ENCODE data around the gene D2HGDH.
"Not testable (repeated sequence)": the region's sequence is repeated elsewhere in the genome, so short reads cannot be mapped to it uniquely, and the experiment has no call there.

Gene D2HGDH

GRCh38 chr2:241810307-241811200 lies 76.1 kb downstream of the D2HGDH start:
- no peak for DNase-seq

- DNase-seq, result no peak
Observed at GRCh38 chr2:241811201-241811951, 76.9 kb downstream of the D2HGDH start.

DNA sequence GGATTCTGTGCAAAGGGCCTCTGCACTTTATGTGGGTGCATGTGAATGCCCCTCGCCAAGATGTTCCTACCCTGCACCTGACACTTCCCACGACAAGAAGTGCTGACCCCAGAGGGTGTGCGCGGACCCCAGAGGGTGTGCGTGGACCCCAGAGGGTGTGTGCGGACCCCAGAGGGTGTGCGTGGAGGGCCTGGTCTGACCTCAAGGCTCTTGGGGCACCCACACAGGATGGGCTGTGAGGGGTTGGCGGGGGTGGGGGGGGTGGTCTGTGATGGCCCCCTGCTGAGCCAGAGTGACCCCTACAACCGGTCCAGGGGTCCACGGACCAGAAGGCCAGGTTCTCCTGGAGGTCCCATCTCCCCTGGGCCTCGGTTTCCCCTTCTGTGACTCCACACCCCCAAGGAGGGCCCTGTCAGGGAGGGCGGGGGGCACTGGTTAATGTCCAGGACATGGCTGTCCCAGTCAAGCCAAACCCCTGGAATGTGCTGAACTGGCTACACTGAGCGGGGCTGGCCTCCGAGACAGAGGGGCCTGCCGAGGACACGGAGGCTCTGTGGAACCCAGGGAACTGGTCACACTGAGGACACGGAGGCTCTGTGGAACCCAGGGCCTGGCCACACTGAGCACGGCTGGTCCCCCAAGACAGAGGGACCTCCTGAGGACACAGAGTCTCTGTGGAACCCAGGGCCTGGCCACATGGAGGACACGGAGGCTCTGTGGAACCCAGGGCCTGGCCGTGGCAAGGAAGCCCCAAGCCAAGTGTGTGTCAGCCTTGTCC lies 77.7 kb downstream of the D2HGDH start:
- no peak for DNase-seq

- DNase-seq, result no peak
Observed at GRCh38 chr2:241812730-241813643, 78.6 kb downstream of the D2HGDH start.

- DNase-seq, result peak; percentile 54
Observed at GRCh38 chr2:241813644-241814392, 79.4 kb downstream of the D2HGDH start.

DNA sequence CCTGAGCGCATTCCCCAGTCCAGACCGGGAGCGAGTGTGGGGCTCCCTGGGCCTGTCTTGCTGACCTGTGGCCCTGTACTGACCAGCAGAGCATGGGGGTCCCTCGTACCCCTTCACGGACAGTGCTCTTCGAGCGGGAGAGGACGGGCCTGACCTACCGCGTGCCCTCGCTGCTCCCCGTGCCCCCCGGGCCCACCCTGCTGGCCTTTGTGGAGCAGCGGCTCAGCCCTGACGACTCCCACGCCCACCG lies 79.9 kb downstream of the D2HGDH start:
- no peak for DNase-seq

DNA sequence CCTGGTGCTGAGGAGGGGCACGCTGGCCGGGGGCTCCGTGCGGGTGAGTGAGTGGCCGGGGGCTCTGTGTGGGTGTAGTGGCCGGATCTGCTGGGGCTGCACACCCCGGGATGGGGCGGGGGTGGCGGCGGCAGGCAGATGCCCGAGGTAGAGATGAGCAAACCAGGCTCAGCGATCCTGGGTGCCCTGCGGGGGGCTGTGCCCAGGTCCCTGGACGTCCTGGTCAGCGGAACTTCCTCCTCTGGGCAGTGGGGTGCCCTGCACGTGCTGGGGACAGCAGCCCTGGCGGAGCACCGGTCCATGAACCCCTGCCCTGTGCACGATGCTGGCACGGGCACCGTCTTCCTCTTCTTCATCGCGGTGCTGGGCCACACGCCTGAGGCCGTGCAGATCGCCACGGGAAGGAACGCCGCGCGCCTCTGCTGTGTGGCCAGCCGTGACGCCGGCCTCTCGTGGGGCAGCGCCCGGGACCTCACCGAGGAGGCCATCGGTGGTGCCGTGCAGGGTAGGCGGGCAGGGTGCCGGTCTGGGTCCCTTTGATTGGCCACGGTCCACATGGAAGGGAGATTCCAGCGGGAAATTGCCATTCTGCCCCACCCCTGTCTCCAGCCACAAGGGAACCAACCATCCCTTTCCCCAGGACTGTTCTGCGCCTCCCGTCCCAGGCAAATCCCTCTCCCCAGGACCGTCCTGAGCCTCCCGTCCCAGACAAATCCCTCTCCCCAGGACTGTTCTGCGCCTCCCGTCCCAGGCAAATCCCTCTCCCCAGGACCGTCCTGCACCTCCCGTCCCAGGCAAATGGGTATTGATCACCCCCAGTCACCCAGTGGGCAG lies 80.4 kb downstream of the D2HGDH start:
- DNase-seq, result no peak

GRCh38 chr2:241815477-241816430 lies 81.3 kb downstream of the D2HGDH start:
- DNase-seq, result no peak

DNA sequence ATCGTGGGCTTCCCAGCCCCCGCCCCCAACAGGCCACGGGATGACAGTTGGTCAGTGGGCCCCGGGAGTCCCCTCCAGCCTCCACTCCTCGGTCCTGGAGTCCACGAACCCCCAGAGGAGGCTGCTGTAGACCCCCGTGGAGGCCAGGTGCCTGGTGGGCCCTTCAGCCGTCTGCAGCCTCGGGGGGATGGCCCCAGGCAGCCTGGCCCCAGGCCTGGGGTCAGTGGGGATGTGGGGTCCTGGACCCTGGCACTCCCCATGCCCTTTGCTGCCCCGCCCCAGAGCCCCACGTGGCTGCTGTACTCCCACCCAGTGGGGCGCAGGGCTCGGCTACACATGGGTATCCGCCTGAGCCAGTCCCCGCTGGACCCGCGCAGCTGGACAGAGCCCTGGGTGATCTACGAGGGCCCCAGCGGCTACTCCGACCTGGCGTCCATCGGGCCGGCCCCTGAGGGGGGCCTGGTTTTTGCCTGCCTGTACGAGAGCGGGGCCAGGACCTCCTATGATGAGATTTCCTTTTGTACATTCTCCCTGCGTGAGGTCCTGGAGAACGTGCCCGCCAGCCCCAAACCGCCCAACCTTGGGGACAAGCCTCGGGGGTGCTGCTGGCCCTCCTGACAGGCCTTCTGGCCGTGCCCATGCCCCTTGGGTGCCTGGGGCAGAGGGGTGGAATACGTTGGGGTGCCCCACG lies 82.1 kb downstream of the D2HGDH start:
- no peak for DNase-seq

DNA sequence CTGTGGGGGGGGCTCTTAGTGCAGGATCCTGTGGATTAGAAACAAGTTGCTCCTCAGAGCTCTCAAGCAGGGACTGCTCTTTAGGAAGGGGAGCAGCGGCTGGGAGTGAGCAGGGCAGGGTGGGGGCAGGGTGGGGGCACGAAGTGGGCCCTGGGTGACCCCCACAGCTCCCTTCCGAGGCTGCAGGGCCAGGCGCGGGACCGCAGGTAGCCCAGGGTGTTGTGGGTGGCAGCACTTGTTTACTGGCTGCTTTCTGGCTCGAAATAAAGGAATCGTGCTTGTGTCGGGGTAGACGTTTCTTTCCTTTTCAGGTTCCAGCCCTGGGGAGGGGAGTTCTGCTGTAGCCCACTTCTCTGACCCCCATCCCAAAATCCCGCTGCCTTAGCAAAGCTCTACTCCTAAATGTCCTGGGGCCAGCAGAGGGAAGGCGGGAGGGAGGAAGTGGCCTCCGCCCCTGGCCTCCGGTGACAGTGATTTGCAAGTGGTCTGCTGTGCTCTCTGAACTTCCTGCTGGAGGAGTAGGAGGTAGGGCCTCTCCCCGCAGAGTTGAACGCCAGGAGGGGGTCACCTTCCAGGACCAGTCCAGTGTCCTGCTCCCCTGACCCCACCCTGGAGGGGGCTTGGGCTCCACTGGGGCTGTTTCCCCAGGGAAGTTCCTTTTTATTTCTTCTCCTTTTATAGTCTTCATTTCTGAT lies 82.8 kb downstream of the D2HGDH start:
- peak; percentile 29 for DNase-seq

DNA sequence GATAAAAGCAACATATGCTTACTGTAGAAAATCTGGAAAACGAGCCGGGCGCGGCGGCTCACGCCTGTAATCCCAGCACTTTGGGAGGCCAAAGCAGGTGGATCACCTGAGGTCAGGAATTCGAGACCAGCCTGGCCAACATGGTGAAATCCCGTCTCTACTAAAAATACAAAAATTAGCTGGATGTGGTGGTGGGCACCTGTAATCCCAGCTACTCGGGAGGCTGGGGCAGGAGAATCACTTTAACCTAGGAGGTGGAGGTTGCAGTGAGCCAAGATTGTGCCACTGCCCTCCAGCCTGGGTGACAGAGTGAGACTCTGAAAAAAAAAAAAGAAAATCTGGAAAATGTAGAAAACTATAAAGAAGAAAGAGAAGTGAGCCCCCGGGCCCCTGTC lies 83.4 kb downstream of the D2HGDH start:
- DNase-seq, result not testable (repeated sequence)
